Measurements from ENCODE around the gene CHRNA1.
A peak's percentile ranks its signal among the peaks of the same experiment; 100 is the strongest.

CHRNA1 gene

GRCh38 chr2:174773215-174773614 lies 8.9 kb upstream of the CHRNA1 start:
- DNase-seq (ENCODE audit: low read depth) = no peak
- no peak overlapping the region for H3K4me3 ChIP-seq (ENCODE audit: low read depth, low read length)
- no peak for TF ChIP-seq CTCF (IDR thresholded peaks at IDR 0.05; ENCODE audit: insufficient read depth, low read depth, low read length, missing control alignments)

GRCh38 chr2:174772472-174772801 lies 8.2 kb upstream of the CHRNA1 start:
- TF ChIP-seq CTCF (IDR thresholded peaks at IDR 0.05; ENCODE audit: insufficient read depth, low read depth, low read length, missing control alignments) = no peak
- H3K4me3 ChIP-seq (ENCODE audit: low read depth, low read length) = no peak overlapping the region
- no peak for DNase-seq (ENCODE audit: low read depth)

GRCh38 chr2:174771631-174772471 lies 7.6 kb upstream of the CHRNA1 start:
- DNase-seq (ENCODE audit: low read depth) = peak; percentile 66

GRCh38 chr2:174771136-174771535 lies 6.9 kb upstream of the CHRNA1 start:
- no peak for TF ChIP-seq CTCF (IDR thresholded peaks at IDR 0.05; ENCODE audit: insufficient read depth, low read depth, low read length, missing control alignments)
- no peak overlapping the region for H3K4me3 ChIP-seq (ENCODE audit: low read depth, low read length)
- no peak for DNase-seq (ENCODE audit: low read depth)

More at GRCh38 chr2:174771631-174772471, 7.6 kb upstream of the CHRNA1 start:
- peak; percentile 65 for TF ChIP-seq CTCF (IDR thresholded peaks at IDR 0.05; ENCODE audit: insufficient read depth, low read depth, low read length, missing control alignments)
- H3K4me3 ChIP-seq (ENCODE audit: low read depth, low read length) = no peak overlapping the region

- no peak for TF ChIP-seq CTCF (IDR thresholded peaks at IDR 0.05; ENCODE audit: insufficient read depth, low read depth, low read length, missing control alignments)
- no peak for DNase-seq (ENCODE audit: low read depth)
- H3K4me3 ChIP-seq (ENCODE audit: low read depth, low read length) = no peak overlapping the region
Measured at GRCh38 chr2:174768557-174768956, 4.3 kb upstream of the CHRNA1 start.

- no peak overlapping the region for H3K4me3 ChIP-seq (ENCODE audit: low read depth, low read length)
- no peak for TF ChIP-seq CTCF (IDR thresholded peaks at IDR 0.05; ENCODE audit: insufficient read depth, low read depth, low read length, missing control alignments)
- no peak for DNase-seq (ENCODE audit: low read depth)
Measured at GRCh38 chr2:174766271-174766670, 2.0 kb upstream of the CHRNA1 start.

- no peak overlapping the region for H3K4me3 ChIP-seq (ENCODE audit: low read depth, low read length)
- no peak for DNase-seq (ENCODE audit: low read depth)
- TF ChIP-seq CTCF (IDR thresholded peaks at IDR 0.05; ENCODE audit: insufficient read depth, low read depth, low read length, missing control alignments) = no peak
Measured at GRCh38 chr2:174765576-174765975, 1.3 kb upstream of the CHRNA1 start.

Data from GM12865 (cell line).